ENCODE data around the gene CEMIP2. TPM values are rescaled to one million over a fixed set of nuclear protein-coding genes. Genes with fewer than 3 reads are reported as not detected.
A peak's percentile ranks its signal among the peaks of the same experiment; 100 is the strongest.

Gene CEMIP2
- total RNA-seq, 3 donors from 2014 or later (not counting 1 experiment from before 2014, with no cell fraction given): 204 to 326 (median 230) TPM

- Histone ChIP-seq H3K9me3 (ENCODE audit: control insufficient read depth, insufficient read depth, low read length) (no peaks in the 10 kb centered on the region), H3K4me3 (ENCODE audit: low read length) (no peak overlapping the region), H3K27me3 (ENCODE audit: control insufficient read depth, insufficient read depth, low read length) (no peaks in the 10 kb centered on the region), H3K27ac (ENCODE audit: low read length) (no peak overlapping the region), H3K4me1 (ENCODE audit: control insufficient read depth, insufficient read depth, low read length) (no peaks in the 10 kb centered on the region), H3K36me3 (ENCODE audit: control insufficient read depth, insufficient read depth, low read length) (peaks cover 39% of the 10 kb centered on the region)
- H3K4me3 Mint-ChIP-seq: no peak overlapping the region
- ATAC-seq (no peak), DNase-seq (no peak)
- H3K9me3 Mint-ChIP-seq: no peaks in the 10 kb centered on the region
- 98% methylated on average over 2 of the region's 2 CpGs for WGBS (ENCODE audit: insufficient coverage)
- peak overlapping the region; percentile 27 to 36 for H3K27ac Mint-ChIP-seq
- H3K4me1 Mint-ChIP-seq: peaks cover 23 to 31% of the 10 kb centered on the region in 2 donors
- intact Hi-C loops (cut with micrococcal nuclease): no loop called here
- H3K27me3 Mint-ChIP-seq (ENCODE audit: low read depth in 2 of 2): no peaks in the 10 kb centered on the region
- no peak for TF ChIP-seq CTCF (IDR thresholded peaks at IDR 0.05)
- peaks cover 28% of the 10 kb centered on the region for H3K36me3 Mint-ChIP-seq
Measured at GRCh38 chr9:71737455-71737854, 30.9 kb downstream of the CEMIP2 start.

- peak overlapping the region; percentile 47 to 50 for H3K27ac Mint-ChIP-seq
- WGBS (ENCODE audit: insufficient coverage): 94% methylated on average over 4 of the region's 4 CpGs
- intact Hi-C loops (cut with micrococcal nuclease): no loop called here
- Histone ChIP-seq H3K4me1 (ENCODE audit: control insufficient read depth, insufficient read depth, low read length) (no peaks in the 10 kb centered on the region), H3K27ac (ENCODE audit: low read length) (no peak overlapping the region), H3K27me3 (ENCODE audit: control insufficient read depth, insufficient read depth, low read length) (no peaks in the 10 kb centered on the region), H3K9me3 (ENCODE audit: control insufficient read depth, insufficient read depth, low read length) (no peaks in the 10 kb centered on the region), H3K4me3 (ENCODE audit: low read length) (no peak overlapping the region), H3K36me3 (ENCODE audit: control insufficient read depth, insufficient read depth, low read length) (peaks cover 44% of the 10 kb centered on the region)
- no peak overlapping the region for H3K4me3 Mint-ChIP-seq
- peaks cover 33% of the 10 kb centered on the region for H3K36me3 Mint-ChIP-seq
- no peaks in the 10 kb centered on the region for H3K27me3 Mint-ChIP-seq (ENCODE audit: low read depth in 2 of 2)
- no peaks in the 10 kb centered on the region for H3K9me3 Mint-ChIP-seq
- TF ChIP-seq CTCF (IDR thresholded peaks at IDR 0.05): no peak
- no peak for ATAC-seq
- H3K4me1 Mint-ChIP-seq: peaks cover 16 to 28% of the 10 kb centered on the region in 2 donors
- no peak for DNase-seq
Measured at GRCh38 chr9:71736236-71736635, 32.1 kb downstream of the CEMIP2 start.

DNA sequence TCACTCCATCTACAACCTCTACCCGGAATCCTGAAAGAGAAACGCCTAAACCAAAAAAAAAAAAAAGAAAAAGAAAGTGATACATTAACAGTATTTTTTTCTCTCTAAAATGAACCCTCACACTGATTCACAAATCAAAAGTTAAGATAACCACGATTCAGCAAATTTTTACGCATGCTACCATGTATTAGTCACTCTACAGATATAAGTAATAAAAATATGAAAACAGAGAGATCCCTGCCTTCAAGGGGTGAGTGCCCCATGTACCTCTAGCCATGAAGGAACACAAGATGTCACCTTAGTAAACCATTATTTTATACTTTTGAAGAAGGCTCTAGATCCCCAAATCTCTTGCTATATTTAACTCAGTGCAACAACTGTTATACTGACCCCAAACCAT is 33.4 kb downstream of the CEMIP2 start:
- H3K4me3 Mint-ChIP-seq: no peak overlapping the region
- intact Hi-C loops (cut with micrococcal nuclease): loop anchor here (5.0 kb wide), 1 partner anchor 32 kb away; the partner anchor contains the start of gene CEMIP2
- TF ChIP-seq CTCF (IDR thresholded peaks at IDR 0.05): no peak
- no peak overlapping the region for H3K27ac ChIP-seq (ENCODE audit: low read length)
- peak overlapping the region in 1 of 2 donors; percentile 63 for H3K27ac Mint-ChIP-seq
- DNase-seq: no peak
- no peak overlapping the region for H3K4me3 ChIP-seq (ENCODE audit: low read length)
- H3K27me3 Mint-ChIP-seq (ENCODE audit: low read depth in 2 of 2): no peaks in the 10 kb centered on the region
- 100% methylated on average over 1 of the region's 4 CpGs for WGBS (ENCODE audit: insufficient coverage)
- H3K9me3 ChIP-seq (ENCODE audit: control insufficient read depth, insufficient read depth, low read length): no peaks in the 10 kb centered on the region
- no peaks in the 10 kb centered on the region for H3K9me3 Mint-ChIP-seq
- ATAC-seq: no peak
- H3K36me3 Mint-ChIP-seq: peaks cover 41% of the 10 kb centered on the region
- no peaks in the 10 kb centered on the region for H3K27me3 ChIP-seq (ENCODE audit: control insufficient read depth, insufficient read depth, low read length)
- no peaks in the 10 kb centered on the region for H3K4me1 ChIP-seq (ENCODE audit: control insufficient read depth, insufficient read depth, low read length)
- peaks cover 55% of the 10 kb centered on the region for H3K36me3 ChIP-seq (ENCODE audit: control insufficient read depth, insufficient read depth, low read length)
- H3K4me1 Mint-ChIP-seq: peaks cover 12 to 28% of the 10 kb centered on the region in 2 donors

DNA sequence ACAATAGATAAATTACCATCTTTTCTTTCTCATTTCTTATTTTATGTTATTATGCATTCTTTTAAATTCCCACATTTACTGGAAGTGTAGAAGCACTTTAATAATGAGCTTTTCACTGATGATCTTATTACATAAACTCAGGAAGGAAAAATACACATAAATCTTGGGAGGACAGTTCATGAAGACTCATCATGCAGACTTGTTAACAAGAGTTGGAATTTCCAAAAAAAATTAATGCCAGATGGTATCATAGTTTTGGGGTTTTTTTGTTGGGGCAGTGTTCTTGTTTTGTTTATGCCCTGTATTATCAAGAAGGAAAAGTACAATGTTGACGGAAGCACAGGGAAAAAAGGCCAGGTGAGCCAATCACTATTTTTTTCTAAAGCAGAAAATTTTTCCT is 35.1 kb downstream of the CEMIP2 start:
- WGBS (ENCODE audit: insufficient coverage): no CpG with 5 or more reads among the region's 1 CpG
- Histone ChIP-seq H3K4me3 (ENCODE audit: low read length) (no peak overlapping the region), H3K27me3 (ENCODE audit: control insufficient read depth, insufficient read depth, low read length) (no peaks in the 10 kb centered on the region), H3K27ac (ENCODE audit: low read length) (no peak overlapping the region), H3K36me3 (ENCODE audit: control insufficient read depth, insufficient read depth, low read length) (peaks cover 62% of the 10 kb centered on the region), H3K9me3 (ENCODE audit: control insufficient read depth, insufficient read depth, low read length) (no peaks in the 10 kb centered on the region), H3K4me1 (ENCODE audit: control insufficient read depth, insufficient read depth, low read length) (no peaks in the 10 kb centered on the region)
- intact Hi-C loops (cut with micrococcal nuclease): loop anchor here (5.0 kb wide), 1 partner anchor 34 kb away; the partner anchor contains the start of gene CEMIP2
- peak overlapping the region; percentile 10 to 57 for H3K27ac Mint-ChIP-seq
- H3K4me1 Mint-ChIP-seq: peaks cover 17 to 28% of the 10 kb centered on the region in 2 donors
- no peak overlapping the region for H3K4me3 Mint-ChIP-seq
- no peak for TF ChIP-seq CTCF (IDR thresholded peaks at IDR 0.05)
- DNase-seq: no peak
- H3K27me3 Mint-ChIP-seq (ENCODE audit: low read depth in 2 of 2): no peaks in the 10 kb centered on the region
- H3K36me3 Mint-ChIP-seq: peaks cover 48% of the 10 kb centered on the region
- H3K9me3 Mint-ChIP-seq: no peaks in the 10 kb centered on the region
- ATAC-seq: no peak

Measured in natural killer cell (primary cell).